Type B pancreatic cell (in vitro differentiated cells): ENCODE measurements around the gene SLC30A1. TPM values are rescaled to one million over a fixed set of nuclear protein-coding genes. Genes with fewer than 3 reads are reported as not detected.

Experiments
- DNase-seq: peaks from one replicate; pipeline ENCODE4 v3.0.0; 2021; ENCODE audit warnings: mixed read lengths; ENCODE audit not compliant: unreplicated experiment; ENCODE audit errors: extremely low spot score
- H3K27ac Mint-ChIP-seq: 2 replicates; pipeline ENCODE4 v1.8.0; 2021; ENCODE audit warnings: mild to moderate bottlenecking, mixed read lengths
- H3K27me3 Mint-ChIP-seq: 2 replicates; pipeline ENCODE4 v1.8.0; 2021; ENCODE audit warnings: mixed read lengths
- H3K36me3 Mint-ChIP-seq: 2 replicates; pipeline ENCODE4 v1.8.0; 2021; ENCODE audit warnings: mixed read lengths
- H3K4me1 Mint-ChIP-seq: one replicate; pipeline ENCODE4 v1.8.0; 2021; ENCODE audit warnings: mixed read lengths; ENCODE audit not compliant: unreplicated experiment
- H3K4me3 Mint-ChIP-seq: 2 replicates; pipeline ENCODE4 v1.8.0; 2021; ENCODE audit warnings: mild to moderate bottlenecking, mixed read lengths
- H3K9me3 Mint-ChIP-seq: 2 replicates; pipeline ENCODE4 v1.8.0; 2021; ENCODE audit warnings: mixed read lengths
- total RNA-seq: library from RNA; stranded (reverse); gene quantifications from 2 replicates; pipeline ENCODE4 v1.2.1, GENCODE V29; 2021; ENCODE audit warnings: low replicate concordance
- TF ChIP-seq, protein P1 (sequence below): fragments of 200-600 bp; sonication (generic); conservative IDR thresholded peaks from 2 replicates; pipeline ENCODE4 v1.5.0; 2021; ENCODE audit warnings: antibody characterized with exemption, mild to moderate bottlenecking

Gene SLC30A1
- total RNA-seq, 1 donor from 2014 or later = 21.8 TPM

DNA sequence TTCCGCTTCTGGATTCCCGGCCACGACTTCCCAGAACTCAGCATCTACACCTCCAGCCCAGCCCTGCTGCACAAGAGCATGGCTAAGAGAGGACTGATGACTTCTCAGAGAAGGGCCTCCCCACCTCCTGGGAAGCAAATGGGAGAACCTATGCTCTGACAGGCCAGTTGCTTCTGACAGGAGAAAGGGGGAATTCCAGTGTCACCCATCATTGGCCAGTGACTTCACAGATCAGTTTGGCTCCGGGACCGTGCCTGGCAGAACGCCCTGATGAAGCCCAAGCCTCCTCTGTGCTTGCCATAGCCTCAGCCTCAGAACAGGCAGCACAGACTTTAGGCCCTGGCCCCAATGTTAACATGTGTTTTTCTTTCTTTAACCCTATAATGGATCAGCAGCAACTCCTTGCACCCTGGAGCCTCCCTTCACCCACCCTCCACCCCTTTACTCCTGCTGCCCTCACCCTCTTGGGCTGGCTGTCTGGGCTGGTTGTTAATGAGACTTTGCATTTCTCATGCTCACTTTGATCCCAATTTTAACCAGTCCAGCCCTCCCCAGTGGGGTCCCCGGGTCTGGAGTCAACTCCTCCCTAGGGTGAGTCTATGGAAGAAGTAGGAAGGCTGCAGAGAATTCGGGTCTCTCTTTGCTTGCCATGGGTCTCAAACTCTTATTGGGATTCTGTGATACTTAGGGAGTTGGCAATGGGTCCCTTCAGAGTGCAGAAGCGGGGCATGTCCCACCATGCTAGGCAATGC, 42.7 kb upstream of the SLC30A1 start:
- no peak for DNase-seq
- TF ChIP-seq, protein P1, sequence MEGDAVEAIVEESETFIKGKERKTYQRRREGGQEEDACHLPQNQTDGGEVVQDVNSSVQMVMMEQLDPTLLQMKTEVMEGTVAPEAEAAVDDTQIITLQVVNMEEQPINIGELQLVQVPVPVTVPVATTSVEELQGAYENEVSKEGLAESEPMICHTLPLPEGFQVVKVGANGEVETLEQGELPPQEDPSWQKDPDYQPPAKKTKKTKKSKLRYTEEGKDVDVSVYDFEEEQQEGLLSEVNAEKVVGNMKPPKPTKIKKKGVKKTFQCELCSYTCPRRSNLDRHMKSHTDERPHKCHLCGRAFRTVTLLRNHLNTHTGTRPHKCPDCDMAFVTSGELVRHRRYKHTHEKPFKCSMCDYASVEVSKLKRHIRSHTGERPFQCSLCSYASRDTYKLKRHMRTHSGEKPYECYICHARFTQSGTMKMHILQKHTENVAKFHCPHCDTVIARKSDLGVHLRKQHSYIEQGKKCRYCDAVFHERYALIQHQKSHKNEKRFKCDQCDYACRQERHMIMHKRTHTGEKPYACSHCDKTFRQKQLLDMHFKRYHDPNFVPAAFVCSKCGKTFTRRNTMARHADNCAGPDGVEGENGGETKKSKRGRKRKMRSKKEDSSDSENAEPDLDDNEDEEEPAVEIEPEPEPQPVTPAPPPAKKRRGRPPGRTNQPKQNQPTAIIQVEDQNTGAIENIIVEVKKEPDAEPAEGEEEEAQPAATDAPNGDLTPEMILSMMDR = no peak
- Mint-ChIP-seq H3K27me3 (no peaks in the 10 kb centered on the region), H3K9me3 (no peaks in the 10 kb centered on the region), H3K27ac (no peak overlapping the region), H3K4me3 (no peak overlapping the region), H3K4me1 (no peaks in the 10 kb centered on the region), H3K36me3 (no peaks in the 10 kb centered on the region)

DNA sequence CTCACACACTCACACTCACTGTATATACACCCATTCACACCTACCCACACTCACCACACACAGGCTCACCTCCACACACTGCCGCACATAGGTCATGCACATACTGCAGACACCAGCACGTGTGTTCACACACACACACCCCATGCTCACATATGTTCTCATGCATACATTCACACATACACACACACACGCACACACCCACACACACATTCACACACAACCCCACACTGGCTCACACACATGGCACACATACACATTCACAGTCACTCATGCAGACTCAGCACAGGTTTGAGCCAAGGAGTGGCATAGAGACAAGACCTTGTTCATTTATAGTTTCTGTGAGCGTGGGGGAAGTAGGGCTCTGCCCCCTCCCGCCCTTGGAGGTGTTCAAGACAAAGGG, 41.1 kb upstream of the SLC30A1 start:
- TF ChIP-seq, protein P1 = no peak

DNA sequence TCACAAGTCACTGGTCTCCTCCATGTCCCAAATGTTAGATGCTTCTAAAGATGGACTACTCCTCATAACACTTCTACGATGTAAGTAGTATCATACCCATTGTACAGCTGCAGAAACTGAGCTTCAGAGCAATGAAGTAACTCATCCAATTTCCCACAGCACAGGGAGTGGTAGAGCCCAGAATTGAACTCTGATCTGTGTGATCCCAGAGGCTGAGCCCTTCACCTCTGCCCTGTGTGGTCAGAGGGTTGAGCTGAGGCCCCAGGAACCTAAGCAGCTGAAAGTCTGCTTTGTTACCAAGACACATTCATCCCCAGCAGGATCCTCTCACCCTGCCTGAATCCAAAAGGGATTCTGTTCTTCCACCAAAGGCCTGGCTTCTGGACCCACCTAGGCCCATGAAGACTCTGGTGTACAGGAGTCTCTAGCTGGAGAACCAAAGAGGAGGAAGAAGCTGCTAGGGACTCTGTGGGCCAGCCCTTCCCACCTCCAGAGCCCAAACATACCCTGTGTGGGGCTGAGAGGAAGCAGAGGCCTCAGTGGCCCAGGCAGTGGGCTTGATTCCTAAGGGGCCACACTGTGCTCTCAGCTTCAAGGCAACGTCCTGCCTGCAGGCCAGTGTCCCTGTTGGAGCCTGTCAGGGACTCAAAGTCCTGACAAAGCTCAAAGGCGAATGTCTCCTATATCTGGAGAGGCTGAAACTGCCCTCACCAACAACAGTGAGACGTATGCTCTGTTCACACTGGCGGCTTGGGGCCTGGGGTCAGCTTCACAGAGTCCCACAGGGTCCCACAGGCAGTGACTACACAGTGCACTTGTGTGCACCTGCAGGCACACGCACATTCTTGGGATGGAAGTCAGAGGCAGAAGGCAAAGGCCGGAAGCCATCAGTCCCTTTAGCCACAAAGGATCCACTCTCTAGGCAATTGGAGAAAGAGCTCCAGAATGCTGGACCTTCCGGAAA, 40.4 kb upstream of the SLC30A1 start:
- DNase-seq = no peak
- H3K9me3 Mint-ChIP-seq = no peaks in the 10 kb centered on the region
- no peaks in the 10 kb centered on the region for H3K4me1 Mint-ChIP-seq
- no peak overlapping the region for H3K4me3 Mint-ChIP-seq
- no peaks in the 10 kb centered on the region for H3K36me3 Mint-ChIP-seq
- TF ChIP-seq, protein P1 = no peak
- no peak overlapping the region for H3K27ac Mint-ChIP-seq
- no peaks in the 10 kb centered on the region for H3K27me3 Mint-ChIP-seq

More for the DNA sequence above, 41.1 kb upstream of the SLC30A1 start:
- Mint-ChIP-seq H3K27ac (no peak overlapping the region), H3K27me3 (no peaks in the 10 kb centered on the region), H3K4me1 (no peaks in the 10 kb centered on the region), H3K9me3 (no peaks in the 10 kb centered on the region), H3K36me3 (no peaks in the 10 kb centered on the region), H3K4me3 (no peak overlapping the region)
- no peak for DNase-seq

DNA sequence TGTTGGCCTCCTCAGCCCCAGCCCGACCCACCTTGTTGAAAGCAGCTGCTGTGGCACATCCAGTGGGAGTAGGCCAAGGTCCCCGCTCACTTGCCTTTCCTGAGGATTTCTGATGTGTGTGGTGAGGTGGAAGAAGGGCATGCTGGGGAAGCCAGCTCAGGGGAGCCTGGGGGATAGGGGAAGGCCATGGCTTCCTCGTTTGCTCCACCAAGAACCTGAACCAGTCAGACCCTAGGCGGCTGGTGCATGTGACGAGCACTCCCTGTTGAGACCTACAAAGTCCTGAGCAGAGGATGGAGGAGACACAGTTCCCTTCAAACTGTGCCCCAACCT, 38.0 kb upstream of the SLC30A1 start:
- no peak for DNase-seq

DNA sequence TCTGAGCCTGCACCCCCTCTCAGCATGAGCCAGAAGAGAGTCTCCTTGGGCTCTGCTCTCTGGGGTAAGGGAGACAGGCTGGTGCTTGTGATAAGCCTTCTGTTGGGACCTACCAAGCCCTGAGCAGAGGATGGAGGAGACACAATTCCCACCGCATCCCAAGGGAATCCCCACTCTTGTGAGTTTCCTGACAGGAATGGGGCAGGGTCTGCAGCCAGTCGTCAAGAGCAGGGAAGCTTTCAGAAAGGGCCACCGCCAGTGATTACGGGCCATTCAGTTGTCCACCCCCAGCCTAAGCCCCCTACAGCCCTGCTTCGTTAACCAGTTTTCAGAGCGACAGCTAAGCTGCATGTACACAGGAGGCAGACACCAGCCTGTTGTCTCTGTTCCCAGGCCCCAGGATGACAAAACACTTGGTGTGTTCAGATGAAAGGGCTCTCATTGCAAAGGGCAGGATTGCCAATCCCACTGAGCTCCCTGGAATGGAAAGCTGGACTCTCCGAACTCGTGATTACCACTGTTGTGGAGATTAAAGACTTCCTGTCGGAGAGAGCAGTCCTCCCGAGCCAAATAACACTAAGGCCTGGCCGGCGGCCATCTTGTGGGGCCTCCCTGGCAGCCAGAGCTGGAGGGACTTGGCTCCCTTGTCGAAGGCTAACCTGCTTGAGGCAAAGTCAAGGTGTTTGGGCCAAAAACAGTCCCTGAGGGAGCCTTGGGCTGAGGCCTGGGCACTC, 37.4 kb upstream of the SLC30A1 start:
- H3K27ac Mint-ChIP-seq = no peak overlapping the region
- DNase-seq = no peak
- no peaks in the 10 kb centered on the region for H3K36me3 Mint-ChIP-seq
- H3K9me3 Mint-ChIP-seq = no peaks in the 10 kb centered on the region
- H3K4me1 Mint-ChIP-seq = peaks cover 7% of the 10 kb centered on the region
- H3K27me3 Mint-ChIP-seq = no peaks in the 10 kb centered on the region
- TF ChIP-seq, protein P1 = no peak
- H3K4me3 Mint-ChIP-seq = no peak overlapping the region

More for the DNA sequence above, 38.0 kb upstream of the SLC30A1 start:
- Mint-ChIP-seq H3K4me1 (peaks cover 4% of the 10 kb centered on the region), H3K9me3 (no peaks in the 10 kb centered on the region), H3K4me3 (no peak overlapping the region), H3K27ac (no peak overlapping the region), H3K36me3 (no peaks in the 10 kb centered on the region), H3K27me3 (no peaks in the 10 kb centered on the region)
- TF ChIP-seq, protein P1 = no peak
